ENCODE results near the gene GHRHR.

GHRHR gene

DNA sequence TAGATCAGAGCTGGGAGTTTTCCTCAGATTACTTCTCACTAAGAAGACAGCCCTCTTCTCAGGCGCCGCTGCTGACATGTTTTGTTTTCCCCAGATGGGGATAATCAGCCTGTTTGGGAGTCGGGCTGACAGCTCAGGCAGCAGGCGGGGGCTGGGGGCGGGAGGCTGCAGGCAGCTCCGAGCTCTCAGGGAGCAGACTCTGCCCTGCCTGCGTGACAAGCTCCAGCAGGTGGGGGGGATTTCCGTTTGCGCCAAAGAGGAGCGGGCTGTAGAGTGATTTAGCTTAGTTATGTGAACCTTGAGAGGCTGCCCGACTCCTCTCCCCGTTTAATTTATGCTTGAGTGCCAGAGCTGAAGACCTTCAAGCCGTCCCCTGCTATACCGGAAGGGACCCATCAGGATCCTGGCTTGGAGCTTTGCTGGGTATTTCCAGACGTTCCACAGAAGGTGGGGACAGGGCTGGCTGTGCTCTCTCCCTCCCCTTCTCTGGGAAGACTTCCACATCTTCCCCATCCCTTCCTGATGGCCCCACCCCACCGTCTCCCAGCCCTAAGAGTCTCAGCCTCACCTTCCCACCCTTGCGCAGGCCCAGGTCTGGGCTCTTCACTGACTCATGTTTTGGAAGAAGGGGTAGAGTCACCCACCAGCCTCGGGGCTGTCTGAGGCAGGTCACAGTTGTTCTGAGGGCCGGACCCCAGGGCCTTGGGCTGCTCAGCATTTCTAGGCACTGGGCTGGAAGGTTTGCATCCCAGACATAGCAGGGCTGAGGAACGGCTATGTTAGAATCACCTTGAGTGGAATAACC is 63.6 kb downstream of the GHRHR start:
- H3K4me3 Mint-ChIP-seq, result no peak overlapping the region
- no peaks in the 10 kb centered on the region for H3K36me3 Mint-ChIP-seq (ENCODE audit: low read depth)
- peaks cover 17% of the 10 kb centered on the region for H3K27me3 Mint-ChIP-seq
- H3K4me1 Mint-ChIP-seq (ENCODE audit: low read depth), result no peaks in the 10 kb centered on the region
- H3K27ac Mint-ChIP-seq, result no peak overlapping the region
- no peaks in the 10 kb centered on the region for H3K9me3 Mint-ChIP-seq
- intact Hi-C loops (cut with micrococcal nuclease), result no loop called here

DNA sequence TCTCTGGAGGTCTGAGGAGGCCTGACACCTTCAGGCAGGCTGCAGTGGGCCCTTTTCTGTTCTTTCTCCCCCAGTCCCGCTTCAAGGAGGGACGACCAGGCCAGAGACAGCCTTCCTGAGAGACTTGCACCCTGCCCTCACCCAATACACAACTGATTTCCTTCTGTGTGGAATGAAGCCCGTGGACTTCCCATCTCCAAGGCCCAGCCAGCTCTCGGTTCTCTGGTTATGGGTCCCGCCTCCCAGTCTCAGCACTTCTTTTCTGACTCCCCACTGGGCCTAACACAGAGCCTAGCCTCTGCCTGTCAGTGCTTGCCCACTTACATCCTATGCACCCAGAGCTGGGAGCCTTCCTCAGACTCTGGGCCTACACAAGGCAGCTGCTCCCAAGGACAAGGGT is 64.3 kb downstream of the GHRHR start:
- no peak overlapping the region for H3K27ac Mint-ChIP-seq
- H3K27me3 Mint-ChIP-seq, result peaks cover 17% of the 10 kb centered on the region
- no peaks in the 10 kb centered on the region for H3K9me3 Mint-ChIP-seq
- no peaks in the 10 kb centered on the region for H3K4me1 Mint-ChIP-seq (ENCODE audit: low read depth)
- no peaks in the 10 kb centered on the region for H3K36me3 Mint-ChIP-seq (ENCODE audit: low read depth)
- no peak overlapping the region for H3K4me3 Mint-ChIP-seq
- intact Hi-C loops (cut with micrococcal nuclease), result no loop called here

DNA sequence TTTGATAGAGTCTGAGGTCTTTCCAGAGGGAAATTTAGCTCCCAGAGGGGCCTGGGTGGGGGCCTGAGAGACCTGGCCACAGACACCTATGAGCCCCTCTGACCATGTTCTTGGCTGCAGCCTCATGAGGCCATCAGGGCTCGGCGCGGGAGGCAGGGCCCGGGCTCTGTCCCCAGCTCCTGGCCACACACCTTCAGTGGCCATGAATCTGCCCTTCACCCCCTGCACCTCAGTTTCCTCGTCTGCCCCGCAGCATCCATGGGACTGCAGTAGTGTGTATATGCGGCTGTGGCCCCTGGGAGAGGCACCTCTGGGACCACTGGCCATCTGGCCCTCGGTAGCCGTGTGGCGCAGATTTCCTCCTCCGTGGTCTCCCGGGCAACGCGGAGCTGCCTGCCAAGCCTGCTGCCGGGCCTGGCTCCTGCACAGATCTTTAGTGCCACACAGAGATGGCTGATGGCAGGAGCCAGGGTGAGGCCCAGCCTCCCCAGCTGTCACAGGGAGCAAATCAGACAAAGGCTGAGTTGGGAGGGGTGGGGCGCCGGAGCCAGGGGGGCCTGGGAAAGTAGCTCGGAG is 64.8 kb downstream of the GHRHR start:
- no peaks in the 10 kb centered on the region for H3K36me3 Mint-ChIP-seq (ENCODE audit: low read depth)
- no peaks in the 10 kb centered on the region for H3K9me3 Mint-ChIP-seq
- no peak overlapping the region for H3K27ac Mint-ChIP-seq
- H3K27me3 Mint-ChIP-seq, result peaks cover 17% of the 10 kb centered on the region
- no peak overlapping the region for H3K4me3 Mint-ChIP-seq
- no peaks in the 10 kb centered on the region for H3K4me1 Mint-ChIP-seq (ENCODE audit: low read depth)
- intact Hi-C loops (cut with micrococcal nuclease), result no loop called here

Measured in dendritic cell treated with granulocyte-macrophage colony-stimulating factor and Interleukin-4, amounts not matched to agents 40 ng/mL and 50 ng/mL, for 4 days (primary cell).